Choroid plexus epithelial cell (primary cell): ENCODE data around the gene MFSD6L.
"Not testable (repeated sequence)": the region's sequence is repeated elsewhere in the genome, so short reads cannot be mapped to it uniquely, and the experiment has no call there.

Experiments used
- DNase-seq: peaks from one replicate; pipeline ENCODE4 v3.0.0-alpha.2; 2010; ENCODE audit warnings: low read depth
- H3K4me3 ChIP-seq: 2 replicates; pipeline ENCODE4 v1.5.1; 2011; ENCODE audit warnings: low read depth, mild to moderate bottlenecking, control low read depth, low read length, moderate library complexity
- TF ChIP-seq, protein P1 (sequence below): conservative IDR thresholded peaks from 2 replicates; pipeline ENCODE4 v1.5.1; 2011; ENCODE audit warnings: low read depth, mild to moderate bottlenecking, control low read depth, inconsistent platforms, low read length, moderate library complexity

MFSD6L gene

GRCh38 chr17:8818047-8818446 is 18.9 kb upstream of the MFSD6L start:
- H3K4me3 ChIP-seq, result no peak overlapping the region
- no peak for DNase-seq
- TF ChIP-seq, protein P1, sequence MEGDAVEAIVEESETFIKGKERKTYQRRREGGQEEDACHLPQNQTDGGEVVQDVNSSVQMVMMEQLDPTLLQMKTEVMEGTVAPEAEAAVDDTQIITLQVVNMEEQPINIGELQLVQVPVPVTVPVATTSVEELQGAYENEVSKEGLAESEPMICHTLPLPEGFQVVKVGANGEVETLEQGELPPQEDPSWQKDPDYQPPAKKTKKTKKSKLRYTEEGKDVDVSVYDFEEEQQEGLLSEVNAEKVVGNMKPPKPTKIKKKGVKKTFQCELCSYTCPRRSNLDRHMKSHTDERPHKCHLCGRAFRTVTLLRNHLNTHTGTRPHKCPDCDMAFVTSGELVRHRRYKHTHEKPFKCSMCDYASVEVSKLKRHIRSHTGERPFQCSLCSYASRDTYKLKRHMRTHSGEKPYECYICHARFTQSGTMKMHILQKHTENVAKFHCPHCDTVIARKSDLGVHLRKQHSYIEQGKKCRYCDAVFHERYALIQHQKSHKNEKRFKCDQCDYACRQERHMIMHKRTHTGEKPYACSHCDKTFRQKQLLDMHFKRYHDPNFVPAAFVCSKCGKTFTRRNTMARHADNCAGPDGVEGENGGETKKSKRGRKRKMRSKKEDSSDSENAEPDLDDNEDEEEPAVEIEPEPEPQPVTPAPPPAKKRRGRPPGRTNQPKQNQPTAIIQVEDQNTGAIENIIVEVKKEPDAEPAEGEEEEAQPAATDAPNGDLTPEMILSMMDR, result no peak

DNA sequence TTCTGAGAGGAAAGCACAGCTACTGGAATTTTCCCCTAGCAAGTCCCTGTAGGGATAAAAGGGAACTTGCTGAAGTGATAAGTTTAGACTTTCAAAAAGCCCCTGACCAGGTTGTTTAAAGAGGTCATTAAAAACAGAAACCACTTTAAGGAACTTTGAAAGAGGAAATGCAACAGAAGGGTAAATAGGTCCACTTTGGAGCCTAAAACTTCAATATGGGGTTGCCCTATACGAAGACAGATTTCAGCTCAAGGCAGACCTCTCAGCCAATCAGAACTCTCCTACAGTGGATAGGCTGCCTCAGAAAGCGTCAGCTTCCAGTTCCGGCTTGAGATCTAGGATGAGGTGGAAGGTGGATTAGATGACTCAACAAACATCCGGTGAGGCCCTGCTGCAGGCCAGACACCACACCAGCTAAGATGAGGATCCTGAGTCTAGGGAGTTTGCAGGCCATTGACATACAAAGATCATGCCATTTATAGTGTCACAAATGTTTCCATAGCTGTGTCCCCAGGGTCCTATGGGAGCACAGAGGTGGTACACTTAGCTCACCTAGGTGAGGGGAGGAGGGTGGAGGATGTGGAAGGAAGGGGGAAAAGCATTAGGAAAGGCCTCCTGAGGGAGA is 7.9 kb upstream of the MFSD6L start:
- TF ChIP-seq, protein P1, result no peak
- no peak for DNase-seq
- no peak overlapping the region for H3K4me3 ChIP-seq

- H3K4me3 ChIP-seq, result no peak overlapping the region
- no peak for DNase-seq
- TF ChIP-seq, protein P1, result no peak
Observed at GRCh38 chr17:8806253-8806925, 7.2 kb upstream of the MFSD6L start.

- not testable (repeated sequence) for DNase-seq, H3K4me3 ChIP-seq
Observed at GRCh38 chr17:8805396-8805795, 6.2 kb upstream of the MFSD6L start.

DNA sequence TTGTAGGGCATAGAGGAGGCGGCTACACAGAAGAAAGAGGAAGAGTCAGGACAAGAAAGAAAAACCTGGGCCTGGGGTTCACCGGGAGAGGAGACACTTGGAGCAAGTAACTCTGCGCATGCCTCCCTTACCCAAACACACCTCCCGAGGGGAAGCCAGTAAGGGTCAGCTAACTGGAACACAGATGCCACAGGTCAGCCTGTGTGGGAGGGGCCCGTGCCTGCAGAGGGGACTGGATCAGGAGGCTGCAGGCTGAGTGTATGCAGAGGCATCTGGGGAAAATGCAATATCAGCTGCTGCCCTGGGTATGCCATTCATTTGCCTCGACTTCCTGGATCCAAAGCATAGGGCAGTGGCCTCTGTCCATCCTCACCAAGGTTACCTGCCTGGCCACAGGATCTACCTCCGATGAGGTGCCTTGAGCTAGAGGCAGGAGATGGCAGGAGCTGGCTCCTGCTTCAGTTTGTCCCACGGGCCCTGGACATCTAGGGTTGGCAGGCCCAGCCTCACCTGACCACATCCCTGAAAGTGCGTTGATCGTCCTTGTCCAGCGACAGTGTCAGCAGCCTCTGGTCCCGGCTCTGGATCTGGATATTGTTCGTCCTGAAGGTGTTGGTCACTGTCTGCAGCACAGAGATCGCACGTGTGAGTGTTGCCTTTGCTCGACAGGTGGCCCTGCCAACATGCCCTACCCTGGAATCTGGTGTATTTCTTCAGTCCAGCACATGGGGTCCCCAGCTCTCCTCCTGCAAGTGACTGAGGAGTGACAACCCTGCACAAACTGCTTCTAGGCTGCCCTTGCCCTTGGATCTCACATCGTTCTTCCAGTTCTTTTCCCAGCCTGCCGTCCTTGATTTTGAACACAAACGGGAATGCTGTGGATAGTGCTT is 4.6 kb upstream of the MFSD6L start:
- TF ChIP-seq, protein P1, result no peak
- H3K4me3 ChIP-seq, result no peak overlapping the region
- no peak for DNase-seq

DNA sequence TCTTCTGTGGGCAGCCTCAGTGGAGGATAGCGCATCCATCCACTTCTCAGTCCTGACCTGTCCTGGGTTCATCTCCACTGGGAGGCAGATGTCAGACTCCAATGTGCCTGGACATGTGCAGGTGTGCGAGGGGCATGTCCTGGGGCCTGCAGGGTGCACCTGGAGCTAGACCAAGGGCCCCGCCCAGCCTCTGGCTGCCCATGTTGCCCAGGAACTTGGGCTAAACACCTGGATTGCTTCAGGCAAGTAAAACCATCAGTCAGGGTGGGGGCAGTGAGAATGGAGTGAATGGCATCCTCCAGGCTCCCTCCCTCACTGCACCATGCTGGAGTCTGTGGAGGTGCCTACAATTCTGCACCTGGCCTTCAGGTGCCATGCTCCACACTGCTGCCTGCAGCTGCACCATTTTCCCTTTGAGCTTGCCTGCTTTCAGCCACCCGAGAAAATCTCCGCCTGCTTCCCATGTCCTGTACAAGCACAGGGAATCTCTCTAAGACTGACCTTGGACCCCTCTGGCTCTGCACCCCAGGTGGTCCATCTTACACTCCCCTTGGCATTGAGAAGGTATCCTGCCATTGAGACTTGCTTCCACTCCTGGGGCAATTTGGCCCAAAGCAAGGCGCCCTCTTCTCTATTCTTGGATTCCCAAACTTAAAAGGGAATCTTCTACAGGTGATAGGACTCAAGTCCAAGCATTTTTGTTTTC is 2.1 kb upstream of the MFSD6L start:
- DNase-seq, result no peak
- H3K4me3 ChIP-seq, result no peak overlapping the region
- TF ChIP-seq, protein P1, result no peak

DNA sequence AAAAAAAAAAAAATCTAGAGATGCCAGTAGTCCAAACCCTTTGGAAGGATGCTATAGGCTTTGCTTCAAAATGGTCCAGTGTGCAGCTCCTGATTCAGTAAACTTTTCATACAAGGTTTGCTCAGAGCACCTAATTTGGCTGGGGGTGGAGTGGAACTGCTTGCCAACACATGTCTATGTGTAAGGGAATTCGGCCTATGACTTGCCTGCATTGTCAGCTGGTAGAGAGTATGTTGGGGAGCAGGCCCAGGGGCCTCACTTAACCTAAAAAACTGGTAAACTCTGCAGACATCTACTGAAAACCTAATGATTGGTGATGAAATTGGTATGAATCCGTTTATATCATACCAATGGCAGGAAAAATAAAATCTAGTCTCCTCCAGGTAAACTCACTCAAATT is 1.5 kb upstream of the MFSD6L start:
- TF ChIP-seq, protein P1, result no peak
- DNase-seq, result no peak
- no peak overlapping the region for H3K4me3 ChIP-seq
